RWPE2 (cell line): ENCODE data around the gene CAMKV.
A peak's percentile ranks its signal among the peaks of the same experiment; 100 is the strongest.

ENCODE experiments used
- ATAC-seq: fragments of 200-7000 bp; cut with Tn5 transposase; 3 replicates; pipeline ENCODE4 v1.9.1; 2021; ENCODE audit warnings: low read depth
- DNase-seq: peaks from one replicate; pipeline ENCODE4 v3.0.0-alpha.2; 2020; ENCODE audit warnings: low spot score
- H3K27ac ChIP-seq: fragments of 450-650 bp; 2 replicates; pipeline ENCODE4 v1.5.1; 2017; ENCODE audit warnings: mild to moderate bottlenecking; ENCODE audit not compliant: poor library complexity, severe bottlenecking
- H3K27me3 ChIP-seq: fragments of 250-450 bp; sonication (Bioruptor Pico); 2 replicates; pipeline ENCODE4 v1.5.1; 2021; ENCODE audit warnings: mild to moderate bottlenecking, moderate library complexity; ENCODE audit not compliant: insufficient read depth, poor library complexity, severe bottlenecking
- H3K36me3 ChIP-seq: fragments of 250-450 bp; sonication (Bioruptor Pico); 2 replicates; pipeline ENCODE4 v1.5.1; 2020; ENCODE audit warnings: low read depth, mild to moderate bottlenecking, moderate library complexity
- H3K4me1 ChIP-seq: fragments of 250-450 bp; sonication (Bioruptor Pico); 2 replicates; pipeline ENCODE4 v1.5.1; 2021; ENCODE audit warnings: mild to moderate bottlenecking, moderate library complexity; ENCODE audit not compliant: insufficient read depth, poor library complexity, severe bottlenecking
- H3K4me3 ChIP-seq: fragments of 250-450 bp; sonication (Bioruptor Pico); 2 replicates; pipeline ENCODE4 v1.5.1; 2021; ENCODE audit warnings: mild to moderate bottlenecking, moderate library complexity; ENCODE audit not compliant: severe bottlenecking
- H3K9me3 ChIP-seq: fragments of 250-450 bp; sonication (Bioruptor Pico); 2 replicates; pipeline ENCODE4 v1.5.1; 2021; ENCODE audit warnings: mild to moderate bottlenecking, moderate library complexity; ENCODE audit not compliant: severe bottlenecking
- CTCF ChIP-seq: fragments of 450-650 bp; IDR thresholded peaks from one replicate; pipeline ENCODE4 v1.5.1; 2017; ENCODE audit warnings: mild to moderate bottlenecking, moderate library complexity; ENCODE audit not compliant: poor library complexity, severe bottlenecking

CAMKV gene

GRCh38 chr3:49882166-49882565 is 12.5 kb upstream of the CAMKV start:
- Histone ChIP-seq H3K36me3 (peaks cover 5% of the 10 kb centered on the region), H3K27me3 (no peaks in the 10 kb centered on the region), H3K4me3 (no peak overlapping the region), H3K4me1 (no peaks in the 10 kb centered on the region), H3K27ac (no peak overlapping the region), H3K9me3 (no peaks in the 10 kb centered on the region)
- ATAC-seq (no peak), DNase-seq (no peak)
- TF ChIP-seq CTCF: no peak

- Histone ChIP-seq H3K27ac (no peak overlapping the region), H3K36me3 (no peaks in the 10 kb centered on the region), H3K27me3 (no peaks in the 10 kb centered on the region), H3K9me3 (no peaks in the 10 kb centered on the region), H3K4me3 (no peak overlapping the region), H3K4me1 (no peaks in the 10 kb centered on the region)
- no peak for TF ChIP-seq CTCF
- DNase-seq (no peak), ATAC-seq (peak; percentile 1; the same call in 1 of the 3 replicates)
Observed at GRCh38 chr3:49880581-49881315, 11.0 kb upstream of the CAMKV start.

- Histone ChIP-seq H3K4me3 (no peak overlapping the region), H3K27ac (no peak overlapping the region), H3K36me3 (no peaks in the 10 kb centered on the region), H3K27me3 (no peaks in the 10 kb centered on the region), H3K9me3 (no peaks in the 10 kb centered on the region), H3K4me1 (no peaks in the 10 kb centered on the region)
- DNase-seq (no peak), ATAC-seq (peak; percentile 2; the same call in 1 of the 3 replicates)
- no peak for TF ChIP-seq CTCF
Observed at GRCh38 chr3:49879721-49880120, 10.0 kb upstream of the CAMKV start.

- no peak for TF ChIP-seq CTCF
- DNase-seq (no peak), ATAC-seq (no peak)
- Histone ChIP-seq H3K27me3 (no peaks in the 10 kb centered on the region), H3K4me3 (no peak overlapping the region), H3K4me1 (no peaks in the 10 kb centered on the region), H3K9me3 (no peaks in the 10 kb centered on the region), H3K36me3 (no peaks in the 10 kb centered on the region), H3K27ac (no peak overlapping the region)
Observed at GRCh38 chr3:49878686-49879085, 9.0 kb upstream of the CAMKV start.

GRCh38 chr3:49877716-49878115 is 8.0 kb upstream of the CAMKV start:
- ATAC-seq (no peak; the same call in 2 of the 3 replicates), DNase-seq (no peak)
- Histone ChIP-seq H3K27me3 (no peaks in the 10 kb centered on the region), H3K36me3 (no peaks in the 10 kb centered on the region), H3K9me3 (no peaks in the 10 kb centered on the region), H3K4me3 (no peak overlapping the region), H3K27ac (no peak overlapping the region), H3K4me1 (no peaks in the 10 kb centered on the region)
- no peak for TF ChIP-seq CTCF
